K562 (cell line): Measurements from ENCODE around the gene MGAT5. TPM values are rescaled to one million over a fixed set of nuclear protein-coding genes. Genes with fewer than 3 reads are reported as not detected.

Experiments
- ATAC-seq: fragments of 200-7000 bp; cut with Tn5 transposase; 3 replicates; pipeline ENCODE4 v1.9.1; 2020; ENCODE audit warnings: moderate library complexity
- BruUV-seq: library from RNA; stranded (reverse); fragments of 400-500 nt; replicated peaks from 2 replicates; lab custom pipeline; 2021; lab: Mats Ljungman, UMichigan
- CTCF ChIA-PET: fragments of 300-600 bp; formaldehyde crosslinking; extraction: SDS; loops from one replicate; lab custom pipeline; 2021; ENCODE audit warnings: low intra/inter-chr PET ratio; lab: Yijun Ruan, JAX
- POLR2A ChIA-PET: fragments of 300-600, 350-650 bp; sonication (Branson Sonifier 250); formaldehyde crosslinking; extraction: SDS; loops from one replicate; lab custom pipeline; 2021; ENCODE audit warnings: antibody characterized with exemption, inconsistent platforms; lab: Yijun Ruan, JAX
- DNase-seq, 4 experiments: peaks; one replicate each; pipeline versions ENCODE4 v3.0.0 to v3.0.0-alpha.2; 2011 to 2018; ENCODE audit warnings: low spot score in 3 of 4, mixed read lengths in 3 of 4; ENCODE audit errors: extremely low read depth in 1 of 4
- FAIRE-seq: peaks from 2 replicates; lab custom pipeline; 2011; peaks lifted over from hg19 to GRCh38; lab: Jason Lieb, UNC
- H2AFZ ChIP-seq: 2 replicates; pipeline ENCODE4 v1.6.0; 2011; ENCODE audit warnings: low read depth, low read length, control low read depth, inconsistent platforms
- H3K27ac ChIP-seq: fragments of 200-600 bp; 3 replicates; pipeline ENCODE4 v1.8.0; 2011; ENCODE audit warnings: low read depth, mild to moderate bottlenecking, control low read depth, inconsistent platforms, low read length, moderate library complexity, mixed read lengths; ENCODE audit errors: extremely low read depth
- H3K27me3 ChIP-seq, 2 experiments: fragments of 300-600 bp in 1 of 2; 2 replicates in 1 of 2; 3 replicates in 1 of 2; pipeline versions ENCODE4 v1.6.0 to v1.8.0; 2011; ENCODE audit warnings: inconsistent platforms in 2 of 2, low read length in 2 of 2, mild to moderate bottlenecking in 1 of 2, mixed read lengths in 1 of 2, moderate library complexity in 1 of 2; ENCODE audit not compliant: control insufficient read depth in 2 of 2, insufficient read depth in 2 of 2
- H3K36me3 ChIP-seq: fragments of 300-600 bp; 3 replicates; pipeline ENCODE4 v1.8.0; 2011; ENCODE audit warnings: mild to moderate bottlenecking, low read length, inconsistent platforms; ENCODE audit not compliant: control insufficient read depth, insufficient read depth
- H3K4me1 ChIP-seq, 2 experiments: fragments of 200-600 bp in 1 of 2; replicated peaks in 1 of 2; 2 replicates in 1 of 2; 3 replicates in 1 of 2; pipeline versions ENCODE4 v1.5.1 to v1.8.0; 2011; ENCODE audit warnings: inconsistent platforms in 2 of 2, low read length in 2 of 2, mild to moderate bottlenecking in 1 of 2, mixed read lengths in 1 of 2, moderate library complexity in 1 of 2; ENCODE audit not compliant: control insufficient read depth in 2 of 2, insufficient read depth in 2 of 2
- H3K4me2 ChIP-seq: 2 replicates; pipeline ENCODE4 v1.6.1; 2011; ENCODE audit warnings: low read length, control low read depth, inconsistent platforms, mixed read lengths; ENCODE audit not compliant: insufficient read depth
- H3K4me3 ChIP-seq: fragments of 200-600 bp; sonication (generic), shearing (Covaris generic); 2 replicates; pipeline ENCODE4 v1.5.1; 2016; ENCODE audit warnings: control low read depth, inconsistent platforms
- H3K79me2 ChIP-seq: fragments of 200-600 bp; 3 replicates; pipeline ENCODE4 v1.8.0; 2011; ENCODE audit warnings: low read length, inconsistent platforms; ENCODE audit not compliant: control insufficient read depth, insufficient read depth
- H3K9ac ChIP-seq, 2 experiments: 2 replicates each; pipeline versions ENCODE4 v1.6.0 to v1.6.1; 2011; ENCODE audit warnings: low read depth in 2 of 2, low read length in 2 of 2, control low read depth in 1 of 2, inconsistent platforms in 1 of 2, mild to moderate bottlenecking in 1 of 2, mixed read lengths in 1 of 2; ENCODE audit not compliant: insufficient read depth in 1 of 2
- H3K9me1 ChIP-seq: one replicate; pipeline ENCODE4 v1.6.0; 2011; ENCODE audit warnings: inconsistent platforms, mild to moderate bottlenecking, low read length, moderate library complexity; ENCODE audit not compliant: control insufficient read depth, insufficient read depth
- H3K9me3 ChIP-seq: replicated peaks from 2 replicates; pipeline ENCODE4 v1.5.1; 2011; ENCODE audit warnings: low read depth, low read length, inconsistent platforms; ENCODE audit not compliant: control insufficient read depth, insufficient read depth
- H4K20me1 ChIP-seq: replicated peaks from 2 replicates; pipeline ENCODE4 v1.6.1; 2011; ENCODE audit warnings: low read length, inconsistent platforms, mixed read lengths; ENCODE audit not compliant: control insufficient read depth, insufficient read depth
- DLX4 ChIP-seq: fragments of 250-450 bp; sonication (Bioruptor Pico); IDR thresholded peaks from 2 replicates; pipeline ENCODE4 v1.6.1; 2021; ENCODE audit warnings: mild to moderate bottlenecking
- ILF3 ChIP-seq: fragments of 450-650 bp; IDR thresholded peaks from 2 replicates; pipeline ENCODE4 v1.6.1; 2018; ENCODE audit warnings: antibody characterized with exemption, mild to moderate bottlenecking, moderate library complexity, borderline replicate concordance
- NFATC3 ChIP-seq: fragments of 450-650 bp; IDR thresholded peaks from 2 replicates; pipeline ENCODE4 v1.6.1; 2017; ENCODE audit warnings: mild to moderate bottlenecking
- NR1H2 ChIP-seq: sonication (generic); formaldehyde crosslinking; IDR thresholded peaks from 2 replicates; pipeline ENCODE4 v1.4.0; 2020; ENCODE audit warnings: mild to moderate bottlenecking, missing genetic modification reagents
- PHF21A ChIP-seq: fragments of 450-650 bp; IDR thresholded peaks from 2 replicates; pipeline ENCODE4 v1.6.1; 2017; ENCODE audit warnings: low read depth, borderline replicate concordance
- RBBP5 ChIP-seq: fragments of 200-600 bp; sonication (generic); IDR thresholded peaks from 2 replicates; pipeline ENCODE4 v1.6.1; 2012; ENCODE audit warnings: borderline replicate concordance, mild to moderate bottlenecking, low read length, control low read depth, inconsistent platforms; ENCODE audit not compliant: insufficient read depth, poor library complexity, severe bottlenecking
- STAT6 ChIP-seq: sonication (generic); formaldehyde crosslinking; IDR thresholded peaks from 2 replicates; pipeline ENCODE4 v1.8.1; 2023; ENCODE audit warnings: mild to moderate bottlenecking, missing genetic modification reagents
- ZNF639 ChIP-seq, 2 experiments: fragments of 200-800 bp in 1 of 2; sonication (Bioruptor generic) in 1 of 2; sonication (generic) in 1 of 2; formaldehyde crosslinking in 1 of 2; IDR thresholded peaks in 1 of 2; conservative IDR thresholded peaks in 1 of 2; 2 replicates each; pipeline versions ENCODE4 v1.5.0 to v1.6.1; 2016 to 2020; ENCODE audit warnings: missing compliant biosample characterization in 1 of 2, missing genetic modification characterization in 1 of 2, missing genetic modification reagents in 1 of 2
- WGBS: fragments of 100-300 bp; shearing (Covaris generic); methylation state at CpG from one replicate; pipeline ENCODE4 v1.1.6; 2016; ENCODE audit warnings: low coverage, mixed read lengths; ENCODE audit not compliant: insufficient coverage; ENCODE audit errors: missing lambda C conversion rate; 5-methylcytosine and 5-hydroxymethylcytosine counted together
- in situ Hi-C: fragments of 300-500 bp; cut with MboI; formaldehyde crosslinking; loops from 4 replicates; pipeline ENCODE4 v1.15.0; 2018; ENCODE audit warnings: inconsistent platforms, mixed read lengths
- intact Hi-C: fragments of 100-400 bp; cut with micrococcal nuclease; formaldehyde crosslinking; loops from 2 replicates; pipeline ENCODE4 v1.14.2; 2022
- polyA plus RNA-seq, 8 experiments: library from polyadenylated mRNA; depleted of rRNA in 4 of 8; stranded (reverse) in 5 of 8; unstranded in 3 of 8; fragments of >200 nt; fragmentation: Nextera tagmentation in 2 of 8; fragmentation: Illumina TruSeq in 1 of 8; extraction: Ambion mirVana in 2 of 8; extraction: Trizol in 1 of 8; gene quantifications; 2 replicates each; pipeline versions ENCODE4 v1.2.1 to v1.2.3, GENCODE V29; 2011 to 2014; ENCODE audit warnings: inconsistent platforms in 1 of 8, missing spikeins in 1 of 8
- total RNA-seq, 7 experiments: library from RNA; depleted of rRNA in 6 of 7; stranded (reverse); fragments of >200 nt in 6 of 7; fragmentation: Illumina TruSeq in 2 of 7; extraction: Trizol in 2 of 7; gene quantifications; 2 replicates each; pipeline versions ENCODE4 v1.2.1 to v1.2.3, GENCODE V29; 2011 to 2021; ENCODE audit warnings: low replicate concordance in 1 of 7

Gene MGAT5
- total and polyA plus RNA-seq, 9 of the 15 experiments (the other 6 are each of a cell fraction or from before 2014, with no cell fraction given), result 1.6 to 18.6 (median 11.1) TPM

GRCh38 chr2:134319596-134320254, 65.9 kb downstream of the MGAT5 start:
- Histone ChIP-seq H3K4me2 (no peak overlapping the region), H3K27me3 (no peaks in the 10 kb centered on the region), H3K79me2 (no peaks in the 10 kb centered on the region), H4K20me1 (no peaks in the 10 kb centered on the region), H3K9me1 (no peaks in the 10 kb centered on the region), H3K9me3 (no peaks in the 10 kb centered on the region), H2AFZ (no peak overlapping the region), H3K36me3 (no peaks in the 10 kb centered on the region), H3K4me1 (no peaks in the 10 kb centered on the region), H3K4me3 (no peak overlapping the region), H3K9ac (no peak overlapping the region), H3K27ac (no peak overlapping the region)
- no TSS peak for BruUV-seq
- intact Hi-C loops, result no loop called here
- in situ Hi-C loops, result no loop called here
- WGBS, result 20% methylated on average over 2 of the region's 2 CpGs
- ChIA-PET CTCF (no interaction called here), POLR2A (no interaction called here)
- DNase-seq (no peak), ATAC-seq (no peak), FAIRE-seq (no peak)
- TF ChIP-seq DLX4 (no peak), NR1H2 (CRISPR knock-in tag) (no peak)

GRCh38 chr2:134320930-134321329, 67.1 kb downstream of the MGAT5 start:
- ChIA-PET CTCF (no interaction called here), POLR2A (interaction anchor here (0.6 kb wide), 1 partner anchor 91 kb away, joined by 3 read pairs; no protein-coding TSS in a partner anchor)
- BruUV-seq, result no TSS peak
- Histone ChIP-seq H3K4me1 (no peaks in the 10 kb centered on the region), H3K79me2 (no peaks in the 10 kb centered on the region), H3K9me3 (no peaks in the 10 kb centered on the region), H3K27me3 (no peaks in the 10 kb centered on the region), H2AFZ (no peak overlapping the region), H4K20me1 (no peaks in the 10 kb centered on the region), H3K4me2 (no peak overlapping the region), H3K4me3 (no peak overlapping the region), H3K36me3 (no peaks in the 10 kb centered on the region), H3K9ac (no peak overlapping the region), H3K27ac (no peak overlapping the region), H3K9me1 (no peaks in the 10 kb centered on the region)
- ATAC-seq (no peak), FAIRE-seq (no peak), DNase-seq (no peak)
- 64% methylated on average over 3 of the region's 3 CpGs for WGBS
- TF ChIP-seq RBBP5 (no peak), ZNF639 (CRISPR knock-in tag; conservative IDR thresholded peaks at IDR 0.05 in 1 of 2, IDR thresholded peaks at IDR 0.05 in 1 of 2) (no peak), STAT6 (no peak), NFATC3 (no peak), PHF21A (no peak), ILF3 (no peak)
- intact Hi-C loops, result no loop called here
- in situ Hi-C loops, result no loop called here
